Stimulated activated CD4-positive, alpha-beta T cell treated with anti-CD3 and anti-CD28 coated beads, Interleukin-4, amount 100 ng/mL, for 4 hours (primary cell): Measurements from ENCODE around the gene SLC22A7.
A peak's percentile ranks its signal among the peaks of the same experiment; 100 is the strongest.

Experiments
- DNase-seq, 2 experiments: peaks; one replicate each; pipeline ENCODE4 v3.0.0-alpha.2; 2020

SLC22A7 gene

GRCh38 chr6:43267619-43268354 lies 30.3 kb upstream of the SLC22A7 start:
- no peak for DNase-seq

GRCh38 chr6:43268355-43268700 lies 29.7 kb upstream of the SLC22A7 start:
- no peak for DNase-seq

GRCh38 chr6:43268782-43269272 lies 29.2 kb upstream of the SLC22A7 start:
- DNase-seq = no peak

GRCh38 chr6:43269273-43270007 lies 28.6 kb upstream of the SLC22A7 start:
- DNase-seq = peak; percentile 50 to 56

GRCh38 chr6:43271103-43271815 lies 26.8 kb upstream of the SLC22A7 start:
- DNase-seq = no peak

- no peak for DNase-seq
These were observed 26.1 kb upstream of the SLC22A7 start for GRCh38 chr6:43271944-43272343.

GRCh38 chr6:43273707-43274106 lies 24.4 kb upstream of the SLC22A7 start:
- DNase-seq = no peak

- DNase-seq = no peak
These were observed 23.7 kb upstream of the SLC22A7 start for GRCh38 chr6:43274127-43274915.

- DNase-seq = peak in 1 of 2 experiments; percentile 35
These were observed 23.0 kb upstream of the SLC22A7 start for GRCh38 chr6:43274916-43275597.

- DNase-seq = peak in 1 of 2 experiments; percentile 14
These were observed 22.1 kb upstream of the SLC22A7 start for GRCh38 chr6:43275801-43276576.

GRCh38 chr6:43276577-43277305 lies 21.3 kb upstream of the SLC22A7 start:
- no peak for DNase-seq

- no peak for DNase-seq
These were observed 20.8 kb upstream of the SLC22A7 start for GRCh38 chr6:43277306-43277642.

- no peak for DNase-seq
These were observed 20.2 kb upstream of the SLC22A7 start for GRCh38 chr6:43277643-43278523.

GRCh38 chr6:43278524-43279078 lies 19.5 kb upstream of the SLC22A7 start:
- DNase-seq = no peak

- no peak for DNase-seq
These were observed 17.8 kb upstream of the SLC22A7 start for GRCh38 chr6:43280234-43280633.

GRCh38 chr6:43282060-43282459 lies 16.0 kb upstream of the SLC22A7 start:
- DNase-seq = no peak

- no peak for DNase-seq
These were observed 15.2 kb upstream of the SLC22A7 start for GRCh38 chr6:43282636-43283513.

GRCh38 chr6:43283514-43283901 lies 14.6 kb upstream of the SLC22A7 start:
- DNase-seq = no peak
